K562 (cell line): ENCODE results near the gene USP48. TPM values are rescaled to one million over a fixed set of nuclear protein-coding genes. Genes with fewer than 3 reads are reported as not detected.

Source experiments
- ATAC-seq: fragments of 200-7000 bp; cut with Tn5 transposase; 3 replicates; pipeline ENCODE4 v1.9.1; 2020; ENCODE audit warnings: moderate library complexity
- BruUV-seq: library from RNA; stranded (reverse); fragments of 400-500 nt; replicated peaks from 2 replicates; lab custom pipeline; 2021; lab: Mats Ljungman, UMichigan
- CTCF ChIA-PET: fragments of 300-600 bp; formaldehyde crosslinking; extraction: SDS; loops from one replicate; lab custom pipeline; 2021; ENCODE audit warnings: low intra/inter-chr PET ratio; lab: Yijun Ruan, JAX
- POLR2A ChIA-PET: fragments of 300-600, 350-650 bp; sonication (Branson Sonifier 250); formaldehyde crosslinking; extraction: SDS; loops from one replicate; lab custom pipeline; 2021; ENCODE audit warnings: antibody characterized with exemption, inconsistent platforms; lab: Yijun Ruan, JAX
- DNase-seq, 4 experiments: peaks; one replicate each; pipeline versions ENCODE4 v3.0.0 to v3.0.0-alpha.2; 2011 to 2018; ENCODE audit warnings: low spot score in 3 of 4, mixed read lengths in 3 of 4; ENCODE audit errors: extremely low read depth in 1 of 4
- FAIRE-seq: peaks from 2 replicates; lab custom pipeline; 2011; peaks lifted over from hg19 to GRCh38; lab: Jason Lieb, UNC
- H2AFZ ChIP-seq: 2 replicates; pipeline ENCODE4 v1.6.0; 2011; ENCODE audit warnings: low read depth, low read length, control low read depth, inconsistent platforms
- H3K27ac ChIP-seq: fragments of 200-600 bp; 3 replicates; pipeline ENCODE4 v1.8.0; 2011; ENCODE audit warnings: low read depth, mild to moderate bottlenecking, control low read depth, inconsistent platforms, low read length, moderate library complexity, mixed read lengths; ENCODE audit errors: extremely low read depth
- H3K27me3 ChIP-seq, 2 experiments: fragments of 300-600 bp in 1 of 2; 2 replicates in 1 of 2; 3 replicates in 1 of 2; pipeline versions ENCODE4 v1.6.0 to v1.8.0; 2011; ENCODE audit warnings: inconsistent platforms in 2 of 2, low read length in 2 of 2, mild to moderate bottlenecking in 1 of 2, mixed read lengths in 1 of 2, moderate library complexity in 1 of 2; ENCODE audit not compliant: control insufficient read depth in 2 of 2, insufficient read depth in 2 of 2
- H3K36me3 ChIP-seq: fragments of 300-600 bp; 3 replicates; pipeline ENCODE4 v1.8.0; 2011; ENCODE audit warnings: mild to moderate bottlenecking, low read length, inconsistent platforms; ENCODE audit not compliant: control insufficient read depth, insufficient read depth
- H3K4me1 ChIP-seq, 2 experiments: fragments of 200-600 bp in 1 of 2; replicated peaks in 1 of 2; 2 replicates in 1 of 2; 3 replicates in 1 of 2; pipeline versions ENCODE4 v1.5.1 to v1.8.0; 2011; ENCODE audit warnings: inconsistent platforms in 2 of 2, low read length in 2 of 2, mild to moderate bottlenecking in 1 of 2, mixed read lengths in 1 of 2, moderate library complexity in 1 of 2; ENCODE audit not compliant: control insufficient read depth in 2 of 2, insufficient read depth in 2 of 2
- H3K4me2 ChIP-seq: 2 replicates; pipeline ENCODE4 v1.6.1; 2011; ENCODE audit warnings: low read length, control low read depth, inconsistent platforms, mixed read lengths; ENCODE audit not compliant: insufficient read depth
- H3K4me3 ChIP-seq: fragments of 200-600 bp; sonication (generic), shearing (Covaris generic); 2 replicates; pipeline ENCODE4 v1.5.1; 2016; ENCODE audit warnings: control low read depth, inconsistent platforms
- H3K79me2 ChIP-seq: fragments of 200-600 bp; 3 replicates; pipeline ENCODE4 v1.8.0; 2011; ENCODE audit warnings: low read length, inconsistent platforms; ENCODE audit not compliant: control insufficient read depth, insufficient read depth
- H3K9ac ChIP-seq, 2 experiments: 2 replicates each; pipeline versions ENCODE4 v1.6.0 to v1.6.1; 2011; ENCODE audit warnings: low read depth in 2 of 2, low read length in 2 of 2, control low read depth in 1 of 2, inconsistent platforms in 1 of 2, mild to moderate bottlenecking in 1 of 2, mixed read lengths in 1 of 2; ENCODE audit not compliant: insufficient read depth in 1 of 2
- H3K9me1 ChIP-seq: one replicate; pipeline ENCODE4 v1.6.0; 2011; ENCODE audit warnings: inconsistent platforms, mild to moderate bottlenecking, low read length, moderate library complexity; ENCODE audit not compliant: control insufficient read depth, insufficient read depth
- H3K9me3 ChIP-seq: replicated peaks from 2 replicates; pipeline ENCODE4 v1.5.1; 2011; ENCODE audit warnings: low read depth, low read length, inconsistent platforms; ENCODE audit not compliant: control insufficient read depth, insufficient read depth
- H4K20me1 ChIP-seq: replicated peaks from 2 replicates; pipeline ENCODE4 v1.6.1; 2011; ENCODE audit warnings: low read length, inconsistent platforms, mixed read lengths; ENCODE audit not compliant: control insufficient read depth, insufficient read depth
- CEBPG ChIP-seq, 3 experiments: fragments of 200-800 bp in 1 of 3; sonication (Bioruptor generic) in 1 of 3; sonication (generic) in 1 of 3; formaldehyde crosslinking in 1 of 3; IDR thresholded peaks in 2 of 3; conservative IDR thresholded peaks in 1 of 3; 2 replicates each; pipeline versions ENCODE4 v1.6.1 to v1.8.0; 2016 to 2022; ENCODE audit warnings: missing compliant biosample characterization in 2 of 3, missing genetic modification characterization in 2 of 3, mild to moderate bottlenecking in 1 of 3, missing genetic modification reagents in 1 of 3
- EGR1 ChIP-seq: fragments of 450-650 bp; conservative IDR thresholded peaks from 2 replicates; pipeline ENCODE4 v1.6.1; 2017; ENCODE audit warnings: mild to moderate bottlenecking
- FIP1L1 ChIP-seq: fragments of 200-400 bp; formaldehyde crosslinking; IDR thresholded peaks from 2 replicates; pipeline ENCODE4 v1.6.1; 2018; ENCODE audit warnings: mild to moderate bottlenecking, low read depth, low read length; ENCODE audit not compliant: poor library complexity, severe bottlenecking
- GTF3C2 ChIP-seq: IDR thresholded peaks from 3 replicates; pipeline ENCODE4 v1.6.1; 2011; ENCODE audit warnings: borderline replicate concordance, mild to moderate bottlenecking, moderate library complexity; ENCODE audit not compliant: insufficient read length; ENCODE audit errors: extremely low read depth
- IFI16 ChIP-seq: fragments of 250-450 bp; sonication (Bioruptor Pico); IDR thresholded peaks from 2 replicates; pipeline ENCODE4 v2.1.2; 2022; ENCODE audit warnings: mild to moderate bottlenecking, inconsistent platforms
- KLF1 ChIP-seq: fragments of 450-650 bp; IDR thresholded peaks from 2 replicates; pipeline ENCODE4 v1.6.1; 2016; ENCODE audit warnings: missing genetic modification characterization, missing compliant biosample characterization
- RBFOX2 ChIP-seq: fragments of 200-400 bp; formaldehyde crosslinking; IDR thresholded peaks from 2 replicates; pipeline ENCODE4 v1.6.1; 2017; ENCODE audit warnings: low read depth, mild to moderate bottlenecking, low read length, moderate library complexity
- SIN3A ChIP-seq, 2 experiments: fragments of 150-350 bp in 1 of 2; IDR thresholded peaks; 2 replicates each; pipeline ENCODE4 v1.6.1; 2011 to 2016; ENCODE audit warnings: borderline replicate concordance in 2 of 2, low read depth in 2 of 2, low read length in 2 of 2, mild to moderate bottlenecking in 2 of 2, moderate library complexity in 2 of 2; ENCODE audit not compliant: control insufficient read depth in 1 of 2
- ZNF174 ChIP-seq: fragments of 250-450 bp; sonication (Bioruptor Pico); IDR thresholded peaks from 2 replicates; pipeline ENCODE4 v1.4.0; 2020; ENCODE audit warnings: mild to moderate bottlenecking
- ZNF24 ChIP-seq: fragments of 450-650 bp; IDR thresholded peaks from 2 replicates; pipeline ENCODE4 v1.6.1; 2016
- ZNF253 ChIP-seq: fragments of 250-450 bp; sonication (Bioruptor Pico); conservative IDR thresholded peaks from 2 replicates; pipeline ENCODE4 v1.6.1; 2021; ENCODE audit warnings: mild to moderate bottlenecking
- ZNF3 ChIP-seq: fragments of 250-450 bp; sonication (Bioruptor Pico); IDR thresholded peaks from 2 replicates; pipeline ENCODE4 v1.5.0; 2021; ENCODE audit warnings: mild to moderate bottlenecking, moderate library complexity
- WGBS: fragments of 100-300 bp; shearing (Covaris generic); methylation state at CpG from one replicate; pipeline ENCODE4 v1.1.6; 2016; ENCODE audit warnings: low coverage, mixed read lengths; ENCODE audit not compliant: insufficient coverage; ENCODE audit errors: missing lambda C conversion rate; 5-methylcytosine and 5-hydroxymethylcytosine counted together
- in situ Hi-C: fragments of 300-500 bp; cut with MboI; formaldehyde crosslinking; loops from 4 replicates; pipeline ENCODE4 v1.15.0; 2018; ENCODE audit warnings: inconsistent platforms, mixed read lengths
- intact Hi-C: fragments of 100-400 bp; cut with micrococcal nuclease; formaldehyde crosslinking; loops from 2 replicates; pipeline ENCODE4 v1.14.2; 2022
- polyA plus RNA-seq, 8 experiments: library from polyadenylated mRNA; depleted of rRNA in 4 of 8; stranded (reverse) in 5 of 8; unstranded in 3 of 8; fragments of >200 nt; fragmentation: Nextera tagmentation in 2 of 8; fragmentation: Illumina TruSeq in 1 of 8; extraction: Ambion mirVana in 2 of 8; extraction: Trizol in 1 of 8; gene quantifications; 2 replicates each; pipeline versions ENCODE4 v1.2.1 to v1.2.3, GENCODE V29; 2011 to 2014; ENCODE audit warnings: inconsistent platforms in 1 of 8, missing spikeins in 1 of 8
- total RNA-seq, 7 experiments: library from RNA; depleted of rRNA in 6 of 7; stranded (reverse); fragments of >200 nt in 6 of 7; fragmentation: Illumina TruSeq in 2 of 7; extraction: Trizol in 2 of 7; gene quantifications; 2 replicates each; pipeline versions ENCODE4 v1.2.1 to v1.2.3, GENCODE V29; 2011 to 2021; ENCODE audit warnings: low replicate concordance in 1 of 7

The USP48 gene
- total and polyA plus RNA-seq, 9 of the 15 experiments (the other 6 are each of a cell fraction or from before 2014, with no cell fraction given), result 23.3 to 123 (median 106) TPM

- intact Hi-C loops, result no loop called here
- Histone ChIP-seq H3K9me1 (no peaks in the 10 kb centered on the region), H4K20me1 (peaks cover 21% of the 10 kb centered on the region; the same call in 1 of the 2 replicates), H3K9ac (no peak overlapping the region), H3K4me1 (peaks cover 14 to 28% of the 10 kb centered on the region in 2 experiments; a peak in 4 of 5 replicates), H3K27me3 (no peaks in the 10 kb centered on the region), H3K79me2 (peaks cover 86% of the 10 kb centered on the region), H3K4me2 (no peak overlapping the region), H3K9me3 (no peaks in the 10 kb centered on the region), H3K36me3 (peaks cover 40% of the 10 kb centered on the region), H2AFZ (no peak overlapping the region), H3K27ac (no peak overlapping the region), H3K4me3 (no peak overlapping the region)
- ChIA-PET CTCF (no interaction called here), POLR2A (interaction anchor here (0.7 to 1.0 kb wide), 2 partner anchors 10 to 12 kb away, joined by 3 read pairs; no protein-coding TSS in a partner anchor)
- no peak for FAIRE-seq
- in situ Hi-C loops, result no loop called here
- no peak for DNase-seq
- WGBS, result 89% methylated on average over 8 of the region's 8 CpGs
- ATAC-seq, result no peak
- no TSS peak for BruUV-seq
- TF ChIP-seq ZNF24, result peak; percentile 95
- TF ChIP-seq SIN3A (IDR thresholded peaks at IDR 0.05; ENCODE audit: borderline replicate concordance in 2 of 2, control insufficient read depth in 1 of 2, low read depth in 2 of 2, low read length in 2 of 2), result no peak
Observed at GRCh38 chr1:21758614-21759013, 24.3 kb downstream of the USP48 start.

GRCh38 chr1:21756393-21757089, 26.4 kb downstream of the USP48 start:
- ATAC-seq (no peak), FAIRE-seq (no peak), DNase-seq (no peak)
- CTCF ChIA-PET, result no interaction called here
- H4K20me1 ChIP-seq, result peaks cover 13% of the 10 kb centered on the region; the same call in 1 of the 2 replicates
- BruUV-seq, result no TSS peak
- WGBS, result 87% methylated on average over 11 of the region's 12 CpGs
- no peak overlapping the region for H3K4me2 ChIP-seq
- no peak overlapping the region for H3K9ac ChIP-seq
- H2AFZ ChIP-seq, result no peak overlapping the region
- H3K27me3 ChIP-seq, result no peaks in the 10 kb centered on the region
- H3K27ac ChIP-seq, result no peak overlapping the region
- H3K4me3 ChIP-seq, result no peak overlapping the region
- POLR2A ChIA-PET, result no interaction called here
- intact Hi-C loops (no loop called here), in situ Hi-C loops (no loop called here)
- no peaks in the 10 kb centered on the region for H3K9me1 ChIP-seq
- peaks cover 10 to 15% of the 10 kb centered on the region in 2 experiments; a peak in 4 of 5 replicates for H3K4me1 ChIP-seq
- H3K36me3 ChIP-seq, result peaks cover 58% of the 10 kb centered on the region
- no peaks in the 10 kb centered on the region for H3K9me3 ChIP-seq
- H3K79me2 ChIP-seq, result peaks cover 73% of the 10 kb centered on the region
- TF ChIP-seq CEBPG (CRISPR knock-in tag; IDR thresholded peaks at IDR 0.05), result no peak
- TF ChIP-seq CEBPG (tag; conservative IDR thresholded peaks at IDR 0.05 in 1 of 2, IDR thresholded peaks at IDR 0.05 in 1 of 2), result no peak
- TF ChIP-seq KLF1, result no peak
- TF ChIP-seq ZNF174 (CRISPR knock-in tag), result no peak
- no peak for TF ChIP-seq FIP1L1
- TF ChIP-seq ZNF253 (CRISPR knock-in tag), result no peak
- no peak for TF ChIP-seq ZNF3 (CRISPR knock-in tag)
- no peak for TF ChIP-seq EGR1
- TF ChIP-seq RBFOX2, result no peak
- no peak for TF ChIP-seq IFI16 (CRISPR knock-in tag)
- TF ChIP-seq GTF3C2, result no peak
